PFSK-1 (cell line): ENCODE results near the gene FAM221A.

ENCODE experiments used
- FOXP2 ChIP-seq: optimal IDR thresholded peaks from 2 replicates; pipeline ENCODE3; 2011; ENCODE audit warnings: borderline replicate concordance, control low read depth, inconsistent platforms; ENCODE audit not compliant: insufficient read depth; ENCODE audit errors: extremely low read length, extremely low read depth
- POLR2AphosphoS5 ChIP-seq: IDR thresholded peaks from 2 replicates; pipeline ENCODE4 v1.6.1; 2012; ENCODE audit warnings: low read depth, mild to moderate bottlenecking, control low read depth, low read length, moderate library complexity
- REST ChIP-seq, 2 experiments: IDR thresholded peaks; 2 replicates each; pipeline versions ENCODE4 v1.6.1 to v1.8.0; 2011 to 2012; ENCODE audit warnings: low read depth in 2 of 2, low read length in 2 of 2, control low read depth in 1 of 2, inconsistent platforms in 1 of 2, mild to moderate bottlenecking in 1 of 2, moderate library complexity in 1 of 2; ENCODE audit not compliant: insufficient read depth in 1 of 2
- SIN3A ChIP-seq: IDR thresholded peaks from 2 replicates; pipeline ENCODE4 v1.6.1; 2012; ENCODE audit warnings: mild to moderate bottlenecking, low read length, moderate library complexity, borderline replicate concordance; ENCODE audit not compliant: insufficient read depth
- TAF1 ChIP-seq: IDR thresholded peaks from 2 replicates; pipeline ENCODE4 v1.6.1; 2012; ENCODE audit warnings: low read length, control low read depth, borderline replicate concordance; ENCODE audit not compliant: insufficient read depth

FAM221A gene

DNA sequence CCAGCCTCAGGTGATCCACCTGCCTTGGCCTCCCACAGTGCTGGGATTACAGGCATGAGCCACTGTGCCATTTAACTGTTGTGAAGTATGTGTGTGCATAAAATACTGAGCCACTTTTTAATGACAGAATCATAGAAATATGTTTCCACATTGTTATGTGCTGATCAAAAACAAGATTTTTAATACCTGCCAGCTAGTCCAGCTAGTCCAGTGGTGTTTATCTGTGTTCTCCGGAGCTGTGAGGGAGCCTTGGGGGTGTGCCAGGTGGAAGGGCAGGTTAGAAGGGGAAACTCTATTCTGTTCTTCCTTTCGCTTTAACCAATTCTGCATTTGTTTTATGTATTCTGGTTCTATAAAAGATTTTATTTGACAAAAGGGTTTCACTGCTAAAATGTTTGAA, 7.0 kb downstream of the FAM221A start:
- TF ChIP-seq SIN3A (no peak), FOXP2 (no peak), TAF1 (no peak), REST (IDR thresholded peaks at IDR 0.05; ENCODE audit: insufficient read depth in 1 of 2, low read depth in 2 of 2, low read length in 2 of 2) (no peak), POLR2AphosphoS5 (no peak)

DNA sequence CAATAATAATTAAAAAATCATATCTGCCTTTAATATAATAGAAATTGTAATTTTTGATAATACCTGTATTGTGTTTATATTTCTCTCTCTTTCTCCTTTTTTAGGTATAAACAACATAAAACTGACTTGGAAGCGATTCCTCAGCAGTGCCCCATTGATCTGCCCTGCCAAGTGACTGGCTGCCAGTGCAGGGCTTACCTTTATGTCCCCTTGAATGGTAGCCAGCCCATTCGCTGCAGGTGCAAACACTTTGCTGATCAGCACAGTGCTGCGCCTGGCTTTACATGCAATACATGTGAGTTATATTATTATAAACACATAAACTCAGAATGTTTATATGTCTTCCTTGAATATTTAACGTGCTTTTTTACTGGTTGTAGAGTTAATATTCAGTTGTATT, 9.2 kb downstream of the FAM221A start:
- no peak for TF ChIP-seq SIN3A
- TF ChIP-seq REST (IDR thresholded peaks at IDR 0.05; ENCODE audit: insufficient read depth in 1 of 2, low read depth in 2 of 2, low read length in 2 of 2): no peak
- no peak for TF ChIP-seq POLR2AphosphoS5
- TF ChIP-seq TAF1: no peak
- TF ChIP-seq FOXP2: no peak

DNA sequence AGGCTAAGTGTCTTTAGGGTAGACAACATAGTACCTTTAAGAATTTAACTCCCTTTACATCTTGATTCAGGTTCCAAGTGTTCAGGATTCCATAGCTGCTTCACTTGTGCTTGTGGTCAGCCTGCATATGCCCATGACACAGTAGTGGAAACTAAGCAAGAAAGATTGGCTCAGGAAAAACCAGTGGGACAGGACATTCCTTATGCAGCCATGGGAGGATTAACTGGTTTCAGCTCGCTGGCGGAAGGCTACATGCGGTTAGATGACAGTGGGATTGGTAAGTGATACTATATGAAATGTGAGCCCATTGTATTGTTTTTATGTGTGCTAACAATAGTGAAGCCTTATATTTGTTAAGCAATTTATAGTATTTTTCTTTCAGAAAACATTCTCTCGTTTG, 11.3 kb downstream of the FAM221A start:
- TF ChIP-seq REST (IDR thresholded peaks at IDR 0.05; ENCODE audit: insufficient read depth in 1 of 2, low read depth in 2 of 2, low read length in 2 of 2) (no peak), TAF1 (no peak), SIN3A (no peak), POLR2AphosphoS5 (no peak), FOXP2 (no peak)

GRCh38 chr7:23693224-23693623, 13.2 kb downstream of the FAM221A start:
- TF ChIP-seq FOXP2: no peak
- TF ChIP-seq SIN3A: no peak
- TF ChIP-seq POLR2AphosphoS5: no peak
- TF ChIP-seq REST (IDR thresholded peaks at IDR 0.05; ENCODE audit: insufficient read depth in 1 of 2, low read depth in 2 of 2, low read length in 2 of 2): no peak
- TF ChIP-seq TAF1: no peak

DNA sequence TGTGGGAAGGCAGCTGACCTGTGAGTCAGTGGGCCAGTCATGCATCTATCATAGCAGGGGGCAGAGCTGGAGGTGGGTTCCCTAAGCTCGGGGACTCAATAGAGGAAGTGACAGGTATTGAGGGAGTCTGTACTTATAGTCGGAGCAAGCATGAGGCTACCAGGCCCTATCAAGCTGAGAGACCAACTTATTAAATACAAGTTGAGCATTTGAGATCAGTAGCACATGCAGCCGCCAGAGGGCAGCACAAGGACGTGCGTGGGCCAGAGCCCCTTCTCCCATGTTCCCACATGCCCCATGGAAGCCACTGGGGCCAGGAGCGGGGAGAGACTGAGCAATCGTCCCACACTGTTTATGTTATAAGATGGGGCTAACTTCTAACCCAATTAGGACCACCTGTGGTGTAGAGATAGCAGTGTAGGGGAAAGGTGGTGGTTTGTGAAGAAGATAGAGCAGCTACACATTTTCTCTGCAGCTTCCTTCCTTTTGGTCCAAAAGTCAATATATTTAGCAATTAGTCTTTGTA, 17.0 kb downstream of the FAM221A start:
- no peak for TF ChIP-seq SIN3A
- no peak for TF ChIP-seq POLR2AphosphoS5
- TF ChIP-seq FOXP2: no peak
- TF ChIP-seq TAF1: no peak
- TF ChIP-seq REST (IDR thresholded peaks at IDR 0.05; ENCODE audit: insufficient read depth in 1 of 2, low read depth in 2 of 2, low read length in 2 of 2): no peak
